ENCODE results near the gene HNRNPR. TPM values are rescaled to one million over a fixed set of nuclear protein-coding genes. Genes with fewer than 3 reads are reported as not detected.
A peak's percentile ranks its signal among the peaks of the same experiment; 100 is the strongest.

Gene HNRNPR
- total and polyA plus RNA-seq, 2 of the 8 experiments (the other 6 are each of a cell fraction or from before 2014, with no cell fraction given), result 110 to 214 TPM

DNA sequence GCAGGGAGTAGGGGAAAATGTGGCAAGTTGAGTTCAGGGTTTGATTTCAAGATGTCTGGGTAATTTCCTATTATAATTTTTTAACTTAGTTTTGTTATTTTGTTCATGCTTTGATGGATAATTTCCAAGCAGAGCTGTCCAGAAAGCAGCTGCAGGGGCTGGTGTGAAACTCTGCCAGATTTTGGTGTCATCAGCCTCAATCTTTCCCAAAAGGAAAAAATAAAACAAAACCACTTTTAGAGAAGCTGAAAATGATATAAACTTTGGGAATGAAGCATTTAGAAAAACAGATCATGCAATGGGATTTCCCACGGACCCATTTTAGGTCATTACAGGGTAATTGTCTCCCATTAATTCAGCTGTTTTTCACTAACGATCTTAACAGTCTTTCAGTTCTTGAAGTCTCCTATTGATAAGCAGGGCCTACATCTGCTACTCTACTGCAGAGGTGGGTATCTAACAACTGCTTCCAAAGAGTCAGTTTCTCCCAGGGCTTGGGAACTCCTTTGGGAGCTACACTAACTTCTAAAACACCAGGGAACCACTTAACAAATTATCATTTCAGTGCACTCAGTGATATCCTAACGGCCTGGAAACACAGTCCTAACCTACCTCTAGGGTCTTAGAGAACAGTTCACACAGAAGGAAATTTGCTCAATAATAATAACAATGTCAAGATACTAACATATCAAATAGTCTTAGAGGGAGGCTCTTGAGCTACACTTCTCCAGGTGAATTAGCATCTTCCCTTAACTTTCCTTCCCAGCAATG is 13.2 kb upstream of the HNRNPR start (continued):
- TF ChIP-seq SP2 (IDR thresholded peaks at IDR 0.05; ENCODE audit: low read length) (no peak), POU5F1 (IDR thresholded peaks at IDR 0.05; ENCODE audit: low read depth, low read length) (peak; percentile 92), ZNF274 (IDR thresholded peaks at IDR 0.05; ENCODE audit: borderline replicate concordance, extremely low read depth, low read length) (peak; percentile 66), SRF (IDR thresholded peaks at IDR 0.05; ENCODE audit: low read depth, low read length) (no peak), MAFK (IDR thresholded peaks at IDR 0.05; ENCODE audit: low read depth, low read length) (no peak), SP4 (IDR thresholded peaks at IDR 0.05; ENCODE audit: low read length) (peak; percentile 61; the same call in 1 of the 2 replicates), SIN3A (conservative IDR thresholded peaks at IDR 0.05 in 1 of 2, IDR thresholded peaks at IDR 0.05 in 1 of 2; ENCODE audit: low read depth in 1 of 2, low read length in 2 of 2) (no peak)
